Tongue (tissue), 3 donors: ENCODE data around the gene FRG1. TPM values are rescaled to one million over a fixed set of nuclear protein-coding genes. Genes with fewer than 3 reads are reported as not detected.
"Not testable (repeated sequence)": the region's sequence is repeated elsewhere in the genome, so short reads cannot be mapped to it uniquely, and the experiment has no call there.

Experiments
- DNase-seq: peaks from one replicate; pipeline ENCODE4 v3.0.0-alpha.2; 2015
- small RNA-seq: library from RNA; depleted of rRNA; stranded (forward); fragments of <200 nt; gene quantifications from one replicate; pipeline ENCODE3, GENCODE V24; 2014; ENCODE audit warnings: low replicate concordance
- total RNA-seq: library from RNA; depleted of rRNA; stranded (reverse); fragments of >200 nt; gene quantifications from one replicate; pipeline ENCODE4 v1.2.3, GENCODE V29; 2014

Gene FRG1
- total RNA-seq, 1 donor from 2014 or later, result 37.0 TPM

GRCh38 chr4:189985651-189986243 is 45.1 kb downstream of the FRG1 start:
- DNase-seq, result not testable (repeated sequence)

GRCh38 chr4:189988877-189989431 is 48.3 kb downstream of the FRG1 start:
- no peak for DNase-seq

DNA sequence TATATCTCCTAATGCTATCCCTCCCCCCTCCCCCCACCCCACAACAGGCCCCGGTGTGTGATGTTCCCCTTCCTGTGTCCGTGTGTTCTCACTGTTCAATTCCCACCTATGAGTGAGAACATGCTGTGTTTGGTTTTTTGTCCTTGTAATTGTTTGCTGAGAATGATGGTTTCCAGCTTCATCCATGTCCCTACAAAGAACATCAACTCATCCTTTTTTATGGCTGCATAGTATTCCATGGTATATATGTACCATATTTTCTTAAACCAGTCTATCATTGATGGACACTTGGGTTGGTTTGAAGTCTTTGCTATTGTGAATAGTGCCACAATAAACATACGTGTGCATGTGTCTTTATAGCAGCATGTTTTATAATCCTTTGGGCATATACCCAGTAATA is 49.3 kb downstream of the FRG1 start:
- DNase-seq, result not testable (repeated sequence)

Small RNA genes within 50 kb of the gene (small RNA-seq; reads per million reads assigned to genes)
- gene MLLT10P2, result not detected

Other genes with a start within 250 kb of the FRG1 start
- not detected for gene FRG2, start 86.4 kb downstream of the FRG1 start, total RNA-seq
- not detected for gene DBET, start 123.6 kb downstream of the FRG1 start, total RNA-seq
- gene DUX4, start 232.9 kb downstream of the FRG1 start, total RNA-seq, result not detected